Ishikawa (cell line): ENCODE results near the gene MED13L.

Source experiments
- CEBPB ChIP-seq: IDR thresholded peaks from 2 replicates; pipeline ENCODE4 v1.6.1; 2012
- CREB1 ChIP-seq: IDR thresholded peaks from 2 replicates; pipeline ENCODE4 v1.6.1; 2012; ENCODE audit warnings: low read depth
- EGR1 ChIP-seq: IDR thresholded peaks from 2 replicates; pipeline ENCODE4 v1.6.1; 2012
- EP300 ChIP-seq: IDR thresholded peaks from 2 replicates; pipeline ENCODE4 v1.6.1; 2012; ENCODE audit warnings: borderline replicate concordance
- FOXM1 ChIP-seq: IDR thresholded peaks from 2 replicates; pipeline ENCODE4 v1.6.1; 2012; ENCODE audit warnings: low read depth, borderline replicate concordance
- MAX ChIP-seq: IDR thresholded peaks from 2 replicates; pipeline ENCODE4 v1.6.1; 2012
- NFIC ChIP-seq: IDR thresholded peaks from 2 replicates; pipeline ENCODE4 v1.6.1; 2012
- RAD21 ChIP-seq: IDR thresholded peaks from 2 replicates; pipeline ENCODE4 v1.6.1; 2012; ENCODE audit warnings: low read depth
- REST ChIP-seq: IDR thresholded peaks from 2 replicates; pipeline ENCODE4 v1.6.1; 2012; ENCODE audit warnings: low read depth, mild to moderate bottlenecking
- TAF1 ChIP-seq: IDR thresholded peaks from 2 replicates; pipeline ENCODE4 v1.6.1; 2012; ENCODE audit warnings: low read depth, mild to moderate bottlenecking
- TCF12 ChIP-seq: IDR thresholded peaks from 2 replicates; pipeline ENCODE4 v1.6.1; 2012; ENCODE audit warnings: low read depth
- TEAD4 ChIP-seq: IDR thresholded peaks from 2 replicates; pipeline ENCODE4 v1.6.1; 2012
- USF1 ChIP-seq: IDR thresholded peaks from 2 replicates; pipeline ENCODE4 v1.6.1; 2012
- YY1 ChIP-seq: IDR thresholded peaks from 2 replicates; pipeline ENCODE4 v1.6.1; 2012; ENCODE audit warnings: low read depth
- ZBTB7A ChIP-seq: IDR thresholded peaks from 2 replicates; pipeline ENCODE4 v1.6.1; 2012; ENCODE audit warnings: low read depth

Gene MED13L

GRCh38 chr12:115993737-115994136 is 283.8 kb downstream of the MED13L start:
- no peak for TF ChIP-seq TEAD4
- TF ChIP-seq FOXM1 = no peak

GRCh38 chr12:115990241-115990640 is 287.3 kb downstream of the MED13L start:
- TF ChIP-seq TAF1 = no peak
- TF ChIP-seq NFIC = no peak
- TF ChIP-seq USF1 = no peak
- TF ChIP-seq FOXM1 = no peak
- no peak for TF ChIP-seq YY1
- no peak for TF ChIP-seq EGR1
- no peak for TF ChIP-seq RAD21

GRCh38 chr12:115988625-115989563 is 288.6 kb downstream of the MED13L start:
- TF ChIP-seq TEAD4 (no peak), TAF1 (no peak), FOXM1 (no peak), REST (no peak), ZBTB7A (no peak), NFIC (no peak), USF1 (no peak), RAD21 (no peak), CREB1 (no peak), EGR1 (no peak)

GRCh38 chr12:115988212-115988611 is 289.3 kb downstream of the MED13L start:
- TF ChIP-seq TAF1 (no peak), EP300 (no peak), MAX (no peak), REST (no peak), CEBPB (no peak)

GRCh38 chr12:115984616-115985015 is 292.9 kb downstream of the MED13L start:
- TF ChIP-seq TAF1 (no peak), MAX (no peak), USF1 (no peak), CEBPB (no peak), TEAD4 (no peak), NFIC (no peak), ZBTB7A (no peak), FOXM1 (no peak), EGR1 (no peak), TCF12 (no peak), EP300 (no peak), RAD21 (no peak), YY1 (no peak), REST (no peak), CREB1 (no peak)
